Posterior cingulate gyrus (tissue), 11 donors: ENCODE results near the gene LMF1.

Source experiments
- DNase-seq, 10 donors: peaks; one replicate each; pipeline versions ENCODE4 v3.0.0 to v3.0.0-alpha.2; 2020 to 2021; ENCODE audit warnings: mixed read lengths in 3 of 10
- intact Hi-C: fragments of 100-400 bp; cut with DNase I; formaldehyde crosslinking; loops from one replicate; pipeline ENCODE4 v1.15.1; 2023

LMF1 gene

DNA sequence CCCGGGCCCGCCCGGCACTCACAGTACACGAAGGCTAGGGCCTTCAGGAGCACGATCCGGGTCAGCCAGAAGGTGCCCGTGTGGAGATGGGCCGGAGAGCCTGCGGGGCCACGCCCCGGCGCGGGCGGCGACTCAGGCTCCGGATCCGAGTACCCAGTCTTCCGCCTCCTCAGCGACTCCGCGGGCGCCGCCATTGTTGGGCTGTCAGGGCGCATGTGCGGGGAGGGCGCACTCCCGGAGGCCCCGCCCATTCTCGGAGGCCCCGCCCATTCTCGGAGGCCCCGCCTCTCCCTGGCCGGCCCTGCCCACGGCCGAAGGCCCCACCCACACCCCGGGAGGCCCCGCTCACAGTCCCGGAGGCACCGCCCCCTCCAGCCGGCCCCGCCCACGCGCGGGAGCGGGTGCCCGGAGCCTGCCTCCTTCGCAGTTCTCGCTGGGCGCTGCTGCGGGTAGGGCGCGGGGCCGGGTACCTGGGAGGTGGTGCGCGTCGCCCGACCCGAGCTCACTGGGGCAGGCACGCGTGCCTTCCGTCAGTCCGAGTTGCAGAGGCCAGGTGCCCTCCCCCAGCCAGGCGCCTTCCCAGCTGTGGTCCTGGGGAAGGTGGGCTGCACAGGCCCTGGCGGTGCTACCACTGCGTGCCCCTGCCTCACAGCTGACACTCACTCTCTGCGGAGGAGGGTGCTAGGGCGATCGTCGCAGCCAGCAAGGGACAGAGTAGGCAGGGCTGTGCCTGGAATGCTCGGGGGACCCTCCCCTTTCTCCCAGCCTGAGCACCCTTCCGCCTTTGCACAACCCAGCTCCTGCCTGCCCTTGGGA, at the start of gene LMF1:
LMF1 (minus strand) TSS at position 219 of the 816 bp plus-strand sequence; CDS start at position 215, 4 bp downstream.
- peak; percentile 92 to 100 (median 96) for DNase-seq
- intact Hi-C loops: loop anchor here (10.0 kb wide), 1 partner anchor 56 kb away; no protein-coding TSS in a partner anchor

GRCh38 chr16:1020091-1020399, 49.3 kb upstream of the LMF1 start:
- no peak for DNase-seq
- intact Hi-C loops: no loop called here

DNA sequence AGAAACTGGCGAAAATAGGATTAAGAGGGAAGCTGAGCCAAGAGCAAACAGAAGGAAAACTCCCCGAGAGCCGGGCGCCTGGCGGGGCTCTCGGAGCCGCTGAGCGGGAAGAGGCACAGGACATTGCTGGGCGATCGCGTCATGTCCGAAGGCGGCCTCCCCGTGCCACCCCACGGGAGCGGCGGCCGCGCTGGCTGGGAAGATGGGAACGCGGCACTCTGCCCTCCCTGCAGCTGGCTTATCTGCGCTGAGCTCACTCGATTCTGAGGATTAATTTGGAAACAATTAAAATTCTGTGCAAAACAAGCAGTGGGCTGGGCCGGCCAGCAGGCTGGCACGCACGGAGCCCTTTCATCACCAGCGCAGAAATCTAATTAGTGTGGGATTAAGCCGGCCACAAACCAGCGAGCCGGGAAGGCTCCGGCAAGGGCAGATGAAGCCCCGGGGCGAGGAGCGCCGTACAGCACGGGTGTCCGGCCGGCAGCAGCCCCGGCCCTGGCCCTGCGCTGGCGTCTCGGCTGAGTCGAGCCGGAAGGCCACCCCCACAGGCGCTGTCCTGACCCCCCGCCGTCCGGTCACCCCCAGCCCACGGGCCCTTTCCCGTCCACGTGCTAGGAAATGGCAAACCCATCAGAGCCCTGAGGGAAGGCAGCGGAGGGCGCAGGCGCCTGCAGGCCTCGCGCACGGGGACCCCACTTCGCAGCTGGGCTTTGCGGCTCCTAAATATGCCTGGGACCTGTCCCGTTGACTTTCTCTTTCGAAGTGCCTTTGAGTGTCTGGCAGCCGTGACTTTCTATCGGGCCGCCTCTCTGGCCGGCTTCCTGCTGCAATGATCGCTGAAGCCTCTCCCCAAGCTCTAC, 48.7 kb upstream of the LMF1 start:
- DNase-seq: peak; percentile 56 to 97 (median 75)
- intact Hi-C loops: loop anchor here (1.0 kb wide), 1 partner anchor 28 kb away; no protein-coding TSS in a partner anchor

DNA sequence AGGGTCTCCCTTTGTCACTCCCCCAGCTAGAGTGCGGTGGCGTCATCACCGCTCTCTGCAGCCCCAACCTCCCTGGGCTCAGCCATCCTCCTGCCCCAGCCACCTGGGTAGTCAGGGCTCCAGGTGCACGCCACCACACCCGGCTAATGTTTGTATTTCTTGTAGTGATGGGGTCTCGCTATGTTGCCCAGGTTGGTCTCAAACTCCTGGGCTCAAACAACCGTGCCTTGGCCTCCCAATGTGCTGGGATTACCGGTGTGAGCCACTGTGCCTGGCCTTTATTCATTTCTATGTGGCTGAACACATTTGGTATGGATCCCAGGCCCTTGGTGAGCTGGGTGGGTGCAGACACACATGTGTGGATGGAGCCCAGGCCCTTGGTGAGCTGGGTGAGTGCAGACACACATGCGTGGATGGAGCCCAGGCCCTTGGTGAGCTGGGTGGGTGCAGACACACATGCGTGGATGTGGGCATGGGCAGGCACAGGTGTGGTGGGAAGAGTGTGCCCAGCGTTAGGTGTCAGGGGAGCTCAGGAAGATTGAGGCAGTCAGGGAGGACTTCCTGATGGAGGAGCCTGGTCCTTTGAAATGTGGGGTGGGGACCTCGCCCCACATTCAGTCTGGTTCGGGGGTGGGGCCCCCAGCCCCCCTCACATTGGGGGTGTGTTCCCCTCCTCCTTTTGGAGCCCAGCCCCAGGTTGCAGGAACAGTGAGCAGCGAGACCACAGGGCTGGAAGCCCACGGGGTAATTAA, 47.8 kb upstream of the LMF1 start:
- intact Hi-C loops: loop anchor here (1.0 kb wide), 1 partner anchor 27 kb away; no protein-coding TSS in a partner anchor
- DNase-seq: no peak

- intact Hi-C loops: no loop called here
Observed at GRCh38 chr16:1014771-1015495, 44.1 kb upstream of the LMF1 start.

GRCh38 chr16:1014221-1014620, 43.4 kb upstream of the LMF1 start:
- no peak for DNase-seq
- intact Hi-C loops: no loop called here

More at GRCh38 chr16:1014771-1015495, 44.1 kb upstream of the LMF1 start:
- DNase-seq: no peak

GRCh38 chr16:1013593-1013900, 42.8 kb upstream of the LMF1 start:
- DNase-seq: no peak
- intact Hi-C loops: no loop called here

- no peak for DNase-seq
- intact Hi-C loops: no loop called here
Observed at GRCh38 chr16:1012722-1013592, 42.2 kb upstream of the LMF1 start.

DNA sequence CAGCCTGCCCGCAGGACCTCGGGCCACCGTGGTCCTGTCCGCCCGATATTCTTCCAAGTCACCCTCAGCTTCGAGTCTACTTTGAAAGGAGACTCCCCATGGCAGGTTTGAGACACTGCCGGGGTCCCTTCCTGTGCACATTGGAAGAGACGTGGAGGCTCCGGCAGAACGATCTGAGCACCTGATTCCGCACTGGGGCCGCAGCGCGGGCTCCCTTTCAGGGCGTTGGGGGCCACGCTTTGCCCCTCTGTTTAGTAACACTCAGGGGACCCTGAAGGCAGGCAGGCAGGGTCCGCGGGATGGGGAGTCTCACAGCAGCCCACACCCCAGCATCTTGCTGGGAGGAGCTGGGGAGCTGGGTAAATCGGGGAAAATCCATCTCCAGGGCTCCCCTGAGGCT, 41.4 kb upstream of the LMF1 start:
- intact Hi-C loops: no loop called here
- no peak for DNase-seq

DNA sequence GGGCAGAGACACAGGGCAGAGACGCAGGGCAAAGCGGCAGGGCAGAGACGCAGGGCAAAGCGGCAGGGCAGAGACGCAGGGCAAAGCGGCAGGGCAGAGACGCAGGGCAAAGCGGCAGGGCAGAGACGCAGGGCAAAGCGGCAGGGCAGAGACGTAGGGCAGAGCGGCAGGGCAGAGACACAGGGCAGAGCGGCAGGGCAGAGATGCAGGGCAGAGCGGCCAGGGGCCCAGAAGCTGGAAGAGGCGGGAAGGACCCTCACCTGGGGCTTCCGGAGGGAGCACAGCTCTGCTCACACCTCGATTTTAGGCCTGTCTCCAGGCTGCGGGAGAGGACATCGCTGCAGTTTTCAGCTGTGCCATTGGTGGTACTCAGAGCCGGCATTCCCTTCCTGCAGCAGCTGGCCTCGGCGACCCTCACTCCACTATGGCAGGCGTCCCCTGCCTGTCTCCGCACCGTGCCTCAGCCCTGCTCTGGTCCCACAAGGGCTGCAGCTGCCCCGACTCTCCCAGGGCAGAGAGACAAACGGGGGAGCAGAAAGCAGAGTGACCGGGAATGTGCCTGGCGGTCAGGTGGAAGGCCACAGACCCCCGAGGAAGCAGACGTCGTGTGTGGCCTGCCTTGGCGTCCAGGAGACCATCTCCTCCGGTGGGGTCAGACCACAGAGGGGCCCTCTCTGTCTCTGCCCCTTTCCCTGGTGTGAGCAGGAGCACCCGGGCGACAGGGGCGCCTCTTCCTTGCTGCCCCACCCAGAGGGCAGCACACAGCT, 40.7 kb upstream of the LMF1 start:
- no peak for DNase-seq
- intact Hi-C loops: no loop called here

DNA sequence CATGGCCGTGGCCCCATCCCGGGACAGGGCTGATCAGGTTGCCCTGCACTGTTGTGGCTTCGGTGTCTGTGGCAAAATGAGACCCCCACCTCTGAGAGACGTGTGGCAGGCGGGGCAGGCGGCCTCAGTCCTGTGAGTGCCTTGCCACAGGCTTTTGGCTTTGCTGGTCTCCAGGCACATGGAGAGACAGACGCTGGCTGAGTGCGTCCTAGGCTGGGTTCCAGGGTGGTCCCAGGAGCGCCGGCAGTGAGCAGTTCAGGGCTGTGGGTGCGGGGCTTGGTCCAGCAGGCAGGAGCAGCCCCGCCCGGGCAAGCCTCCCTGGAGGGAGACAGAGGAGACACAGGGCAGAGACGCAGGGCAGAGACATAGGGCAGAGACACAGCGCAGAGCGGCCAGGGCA, 40.0 kb upstream of the LMF1 start:
- intact Hi-C loops: no loop called here
- DNase-seq: no peak

- intact Hi-C loops: no loop called here
- no peak for DNase-seq
Observed at GRCh38 chr16:1010251-1010650, 39.5 kb upstream of the LMF1 start.

GRCh38 chr16:1009358-1010150, 38.8 kb upstream of the LMF1 start:
- intact Hi-C loops: no loop called here
- no peak for DNase-seq

DNA sequence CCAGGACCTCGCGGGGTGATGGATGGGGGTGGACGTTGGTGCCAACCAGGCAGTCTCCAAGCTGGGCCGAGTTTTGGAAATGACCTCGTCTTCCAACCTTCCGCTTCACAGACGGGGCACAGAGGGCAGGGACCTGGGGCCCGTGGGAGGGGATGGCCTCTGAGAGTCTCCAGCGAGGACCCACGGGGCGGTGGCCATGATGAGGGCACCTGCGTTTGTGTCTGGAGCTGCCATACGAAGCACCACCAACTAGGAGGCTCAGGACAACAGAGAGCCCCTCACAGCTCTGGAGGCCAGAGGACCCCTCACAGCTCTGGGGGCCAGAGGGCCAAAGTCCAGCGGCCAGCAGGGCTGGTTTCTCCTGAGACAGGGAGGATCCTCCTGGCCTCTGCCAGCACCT, 37.3 kb upstream of the LMF1 start:
- intact Hi-C loops: no loop called here
- DNase-seq: no peak

DNA sequence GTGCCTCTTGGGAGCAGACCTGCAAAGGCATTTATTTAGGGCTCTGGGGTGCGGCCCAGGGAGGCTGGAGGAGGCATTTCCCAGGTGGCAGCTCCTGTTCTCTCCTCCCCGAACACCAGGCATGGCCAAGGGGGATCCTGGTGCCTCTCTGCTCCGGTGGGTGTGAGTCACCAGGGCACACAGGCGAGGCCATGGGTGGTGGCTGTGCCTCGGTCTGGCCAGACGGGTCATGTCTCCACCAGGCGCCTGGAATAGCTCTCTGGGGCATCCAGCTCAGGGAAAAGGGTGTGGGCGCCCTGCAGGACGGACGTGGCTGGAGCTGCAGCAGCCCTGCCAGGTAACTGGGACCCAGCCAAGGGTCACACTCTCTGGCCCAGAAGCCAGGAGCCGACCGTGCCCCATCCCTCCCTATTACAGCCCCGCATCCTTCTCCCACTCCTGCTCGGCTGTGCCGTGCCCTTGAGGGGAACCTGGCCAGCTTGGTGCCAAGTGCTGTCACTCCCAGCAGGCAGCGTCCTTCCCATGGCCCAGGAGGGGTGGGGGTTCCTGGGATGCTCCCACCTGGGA, 36.6 kb upstream of the LMF1 start:
- intact Hi-C loops: no loop called here
- no peak for DNase-seq

DNA sequence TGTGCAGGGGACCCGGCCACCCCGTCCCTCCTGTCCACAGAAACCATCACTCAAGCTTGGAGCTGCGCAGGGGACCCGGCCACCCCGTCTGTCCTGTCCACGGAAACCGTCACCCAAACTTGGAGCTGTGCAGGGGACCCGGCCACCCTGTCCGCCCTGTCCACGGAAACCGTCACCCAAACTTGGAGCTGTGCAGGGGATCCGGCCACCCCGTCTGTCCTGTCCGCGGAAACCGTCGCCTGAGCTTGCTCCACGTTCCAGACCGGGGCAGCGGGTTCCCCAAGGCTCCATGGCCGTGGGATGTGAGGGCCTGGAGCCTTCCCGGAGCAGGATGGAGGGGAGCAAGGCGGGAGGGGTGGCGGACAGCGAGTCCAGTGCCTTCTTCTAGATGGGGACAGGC, 36.0 kb upstream of the LMF1 start:
- intact Hi-C loops: no loop called here
- DNase-seq: no peak

DNA sequence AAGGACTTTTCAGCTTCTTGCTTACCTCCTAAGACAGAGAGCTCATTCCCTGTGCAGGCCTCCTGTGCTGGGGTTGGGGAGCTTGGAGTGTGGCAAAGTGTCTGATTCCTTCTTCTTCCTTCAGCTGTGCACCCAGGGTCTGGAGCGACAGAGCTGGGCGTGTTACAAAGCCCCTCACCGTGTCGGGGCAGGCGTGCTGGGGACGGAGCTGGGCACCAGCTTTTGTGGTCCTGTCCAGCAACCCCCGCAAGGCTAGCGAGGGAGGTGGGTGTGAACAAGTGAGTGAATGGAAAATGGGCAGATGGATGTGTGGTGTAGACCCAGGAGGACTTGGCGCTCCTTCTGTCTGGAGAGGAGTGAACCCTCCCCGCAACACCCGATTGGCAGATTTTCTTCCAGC, 34.5 kb upstream of the LMF1 start:
- intact Hi-C loops: no loop called here
- no peak for DNase-seq
